NT2/D1 (cell line): ENCODE data around the gene UBE2E1.

Experiments
- DNase-seq: peaks from one replicate; pipeline ENCODE4 v3.0.0-alpha.2; 2011; ENCODE audit warnings: low read depth, low spot score
- H3K27me3 ChIP-seq: 2 replicates; pipeline ENCODE4 v1.6.0; 2011; ENCODE audit warnings: mild to moderate bottlenecking; ENCODE audit not compliant: insufficient read length, insufficient read depth
- H3K36me3 ChIP-seq: 2 replicates; pipeline ENCODE4 v1.6.1; 2011; ENCODE audit warnings: mild to moderate bottlenecking, low read length, mixed read lengths; ENCODE audit not compliant: insufficient read depth, insufficient read length
- H3K4me1 ChIP-seq: 2 replicates; pipeline ENCODE4 v1.5.1; 2011; ENCODE audit not compliant: insufficient read depth, insufficient read length
- H3K4me3 ChIP-seq: 2 replicates; pipeline ENCODE4 v1.5.1; 2011; ENCODE audit warnings: low read depth; ENCODE audit not compliant: insufficient read length
- H3K9ac ChIP-seq: 2 replicates; pipeline ENCODE4 v1.6.0; 2011; ENCODE audit warnings: low read depth; ENCODE audit not compliant: insufficient read length
- H3K9me3 ChIP-seq: 2 replicates; pipeline ENCODE4 v1.5.1; 2011; ENCODE audit warnings: mild to moderate bottlenecking, low read length; ENCODE audit not compliant: insufficient read depth
- SUZ12 ChIP-seq: IDR thresholded peaks from 2 replicates; pipeline ENCODE4 v1.6.1; 2011; ENCODE audit not compliant: insufficient read length, insufficient read depth; ENCODE audit errors: extremely low read depth
- YY1 ChIP-seq: IDR thresholded peaks from 2 replicates; pipeline ENCODE4 v1.6.1; 2011; ENCODE audit not compliant: insufficient read length, insufficient read depth
- ZNF274 ChIP-seq: IDR thresholded peaks from 2 replicates; pipeline ENCODE4 v1.6.1; 2011; ENCODE audit warnings: mild to moderate bottlenecking, low read depth, low read length

Gene UBE2E1

DNA sequence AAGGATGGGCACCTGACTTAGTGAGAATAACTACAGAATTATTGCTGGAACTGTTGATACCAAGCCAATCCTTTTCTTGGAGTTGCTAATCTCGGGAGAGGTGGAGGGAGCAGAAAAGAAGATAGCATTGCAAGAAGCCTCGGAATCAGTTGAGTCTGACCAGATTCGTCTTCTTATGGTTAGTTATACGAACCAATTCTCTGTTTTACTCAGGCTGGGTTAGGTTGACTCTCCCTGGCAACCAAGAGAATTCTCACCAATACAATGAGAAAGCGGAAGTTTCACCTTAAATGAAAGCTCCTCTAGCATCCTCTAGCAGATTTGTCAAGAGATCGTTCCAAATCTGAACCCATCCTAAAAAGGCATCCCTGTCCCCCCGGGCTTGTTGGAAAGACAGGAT, 43.5 kb upstream of the UBE2E1 start:
- H3K4me1 ChIP-seq: peaks cover 3% of the 10 kb centered on the region
- TF ChIP-seq ZNF274 (no peak), YY1 (no peak)
- DNase-seq: no peak
- H3K36me3 ChIP-seq: no peaks in the 10 kb centered on the region
- H3K9ac ChIP-seq: no peak overlapping the region
- H3K4me3 ChIP-seq: no peak overlapping the region
- H3K27me3 ChIP-seq: no peaks in the 10 kb centered on the region
- H3K9me3 ChIP-seq: no peaks in the 10 kb centered on the region

DNA sequence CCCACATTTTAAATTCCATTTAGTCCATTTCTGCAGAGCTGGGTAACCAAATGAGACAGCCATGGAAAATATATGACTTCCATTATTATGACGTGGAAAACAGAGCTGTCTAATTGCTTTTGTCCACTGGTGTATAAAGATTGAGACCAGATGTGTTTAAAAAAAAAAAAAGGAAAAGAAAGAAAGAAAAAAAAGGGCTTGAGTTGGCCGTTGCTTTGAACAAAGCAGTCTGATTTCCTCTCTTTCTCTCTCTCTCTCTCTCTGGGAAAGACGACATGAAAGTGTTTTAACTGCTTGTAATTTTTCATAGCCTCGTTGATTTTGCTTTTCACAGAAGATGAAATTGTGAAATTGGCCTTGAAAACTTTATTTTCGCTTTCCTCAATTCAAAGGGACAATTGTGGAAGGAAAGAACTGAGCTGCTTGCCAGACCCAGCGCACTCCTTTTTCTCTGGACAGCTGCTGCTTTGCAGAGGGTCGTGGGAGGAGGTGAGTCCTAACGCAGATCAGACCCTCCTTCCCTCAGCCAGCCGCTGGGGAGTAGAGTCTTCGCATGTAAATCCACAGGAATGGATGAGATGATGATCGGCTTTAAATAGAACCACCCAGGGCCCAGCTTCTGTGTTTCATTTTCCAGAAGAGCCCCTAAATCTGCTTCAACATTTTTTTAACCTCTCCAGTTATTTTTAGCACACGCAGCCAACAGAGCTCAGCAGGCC, 42.8 kb upstream of the UBE2E1 start:
- no peak for DNase-seq
- Histone ChIP-seq H3K36me3 (no peaks in the 10 kb centered on the region), H3K9ac (no peak overlapping the region), H3K9me3 (no peaks in the 10 kb centered on the region), H3K4me1 (peaks cover 3% of the 10 kb centered on the region), H3K4me3 (no peak overlapping the region), H3K27me3 (no peaks in the 10 kb centered on the region)
- TF ChIP-seq YY1: no peak
- TF ChIP-seq SUZ12: no peak
- TF ChIP-seq ZNF274: no peak

GRCh38 chr3:23764407-23764806, 41.3 kb upstream of the UBE2E1 start:
- Histone ChIP-seq H3K9me3 (no peaks in the 10 kb centered on the region), H3K9ac (no peak overlapping the region)
- TF ChIP-seq SUZ12 (no peak), YY1 (no peak), ZNF274 (no peak)

DNA sequence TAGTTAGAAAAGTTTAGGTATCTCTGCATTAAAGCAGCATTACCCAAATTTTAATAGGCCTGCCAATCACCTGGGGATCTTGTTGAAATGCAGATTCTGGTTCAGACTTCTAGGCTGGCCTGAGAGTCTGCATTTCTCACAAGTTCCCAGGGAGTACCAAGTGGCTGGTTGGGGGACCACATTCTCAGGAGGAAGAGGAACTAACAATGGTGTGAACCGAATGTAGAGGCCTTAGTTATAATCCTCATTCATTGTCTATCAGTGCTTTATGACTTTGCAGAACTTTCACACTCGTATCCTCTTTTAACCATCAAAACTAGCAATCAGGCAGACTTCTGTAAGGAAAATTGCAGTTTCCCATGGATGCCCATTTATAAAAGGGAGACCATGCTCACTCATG, 38.2 kb upstream of the UBE2E1 start:
- no peak for DNase-seq
- Histone ChIP-seq H3K9ac (no peak overlapping the region), H3K9me3 (no peaks in the 10 kb centered on the region), H3K4me1 (no peaks in the 10 kb centered on the region), H3K4me3 (no peak overlapping the region), H3K27me3 (no peaks in the 10 kb centered on the region), H3K36me3 (no peaks in the 10 kb centered on the region)
- TF ChIP-seq ZNF274 (no peak), YY1 (no peak), SUZ12 (no peak)

More at GRCh38 chr3:23764407-23764806, 41.3 kb upstream of the UBE2E1 start:
- Histone ChIP-seq H3K4me3 (no peak overlapping the region), H3K27me3 (no peaks in the 10 kb centered on the region), H3K36me3 (no peaks in the 10 kb centered on the region), H3K4me1 (peaks cover 3% of the 10 kb centered on the region)
- DNase-seq: no peak

- Histone ChIP-seq H3K9ac (no peak overlapping the region), H3K4me1 (no peaks in the 10 kb centered on the region), H3K4me3 (no peak overlapping the region), H3K27me3 (no peaks in the 10 kb centered on the region), H3K9me3 (no peaks in the 10 kb centered on the region; the same call in 1 of the 2 replicates), H3K36me3 (no peaks in the 10 kb centered on the region)
- TF ChIP-seq YY1 (no peak), SUZ12 (no peak), ZNF274 (no peak)
- DNase-seq: no peak
Observed at GRCh38 chr3:23775254-23775909, 30.4 kb upstream of the UBE2E1 start.

DNA sequence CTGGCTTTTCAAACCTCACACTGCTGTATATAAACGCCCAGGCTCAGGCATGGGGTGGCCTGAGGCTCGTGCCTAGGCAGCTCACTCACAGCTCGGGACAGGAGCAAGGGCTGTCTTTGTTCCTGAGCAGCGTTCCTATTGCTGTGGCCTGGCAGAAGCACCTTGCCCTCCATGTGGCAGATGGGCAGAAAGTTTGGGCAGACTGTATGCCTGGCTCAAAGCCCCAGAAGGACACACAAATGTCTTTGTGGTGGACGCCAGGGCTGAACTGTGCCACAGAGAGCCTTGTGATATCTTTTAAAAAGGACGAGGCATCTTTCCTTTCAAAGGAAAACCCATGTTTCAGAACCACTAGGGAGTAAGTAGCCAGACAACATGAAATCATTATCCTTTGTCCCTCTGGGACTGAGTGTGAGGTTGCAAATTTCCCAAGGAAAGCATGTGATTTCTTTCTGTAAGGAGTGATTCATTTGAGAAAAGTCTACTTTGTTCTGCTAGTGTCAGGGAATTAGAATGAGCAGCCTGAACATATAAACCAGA, 29.3 kb upstream of the UBE2E1 start:
- no peak for DNase-seq
- no peaks in the 10 kb centered on the region for H3K4me1 ChIP-seq
- H3K4me3 ChIP-seq: no peak overlapping the region
- no peak overlapping the region for H3K9ac ChIP-seq
- H3K27me3 ChIP-seq: no peaks in the 10 kb centered on the region
- no peaks in the 10 kb centered on the region for H3K36me3 ChIP-seq
- H3K9me3 ChIP-seq: no peaks in the 10 kb centered on the region; the same call in 1 of the 2 replicates
- no peak for TF ChIP-seq SUZ12
- no peak for TF ChIP-seq ZNF274
- no peak for TF ChIP-seq YY1

GRCh38 chr3:23778446-23778845, 27.3 kb upstream of the UBE2E1 start:
- no peak overlapping the region for H3K9ac ChIP-seq
- DNase-seq: no peak
- H3K36me3 ChIP-seq: no peaks in the 10 kb centered on the region
- no peaks in the 10 kb centered on the region for H3K27me3 ChIP-seq
- no peak overlapping the region for H3K4me3 ChIP-seq
- TF ChIP-seq YY1 (no peak), ZNF274 (no peak), SUZ12 (no peak)
- H3K9me3 ChIP-seq: no peaks in the 10 kb centered on the region; the same call in 1 of the 2 replicates
- no peaks in the 10 kb centered on the region for H3K4me1 ChIP-seq
